ENCODE results near the gene KCNT1. TPM values are rescaled to one million over a fixed set of nuclear protein-coding genes. Genes with fewer than 3 reads are reported as not detected.

The KCNT1 gene
- total RNA-seq, 4 donors from 2014 or later = 0.28 to 0.52 TPM; not detected in 2

DNA sequence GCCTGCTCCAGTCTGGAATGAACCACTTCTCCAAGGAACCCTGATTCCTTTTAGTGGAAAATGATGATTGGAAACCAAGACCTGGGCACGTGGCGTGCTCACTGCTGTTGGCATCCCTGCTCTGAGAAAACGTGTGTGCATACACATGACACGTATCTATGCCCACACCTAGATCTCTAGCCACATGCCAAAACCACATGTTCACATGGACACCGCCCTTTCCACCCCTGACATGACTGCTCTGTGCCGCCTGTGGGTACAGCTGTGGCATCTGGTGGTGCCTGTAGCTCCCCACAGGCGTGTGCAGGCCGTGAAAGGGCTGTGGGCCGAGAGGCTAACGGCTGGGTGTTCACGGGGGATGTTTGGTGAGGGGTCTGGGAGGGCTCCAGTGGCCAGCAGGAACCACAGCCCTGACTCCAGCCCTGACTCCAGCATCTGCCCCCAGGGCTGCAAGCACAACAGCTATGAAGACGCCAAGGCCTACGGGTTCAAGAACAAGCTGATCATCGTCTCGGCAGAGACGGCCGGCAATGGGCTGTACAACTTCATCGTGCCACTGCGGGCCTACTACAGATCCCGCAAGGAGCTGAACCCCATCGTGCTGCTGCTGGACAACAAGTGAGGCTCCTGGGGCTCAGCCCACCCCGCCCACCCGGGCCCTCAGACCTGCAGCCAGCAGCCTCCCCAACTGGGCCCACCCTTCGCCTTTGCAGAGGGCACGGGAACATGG lies 75.1 kb downstream of the KCNT1 start:
- Histone ChIP-seq H3K4me3 (no peak overlapping the region), H3K36me3 (no peaks in the 10 kb centered on the region), H3K4me1 (no peaks in the 10 kb centered on the region), H3K27me3 (no peaks in the 10 kb centered on the region), H3K27ac (no peak overlapping the region), H3K9me3 (no peaks in the 10 kb centered on the region)
- intact Hi-C loops (cut with DNase I; ENCODE audit: low total_unique reads) = no loop called here
- TF ChIP-seq POLR2A (IDR thresholded peaks at IDR 0.05) = no peak
- TF ChIP-seq, protein P1, sequence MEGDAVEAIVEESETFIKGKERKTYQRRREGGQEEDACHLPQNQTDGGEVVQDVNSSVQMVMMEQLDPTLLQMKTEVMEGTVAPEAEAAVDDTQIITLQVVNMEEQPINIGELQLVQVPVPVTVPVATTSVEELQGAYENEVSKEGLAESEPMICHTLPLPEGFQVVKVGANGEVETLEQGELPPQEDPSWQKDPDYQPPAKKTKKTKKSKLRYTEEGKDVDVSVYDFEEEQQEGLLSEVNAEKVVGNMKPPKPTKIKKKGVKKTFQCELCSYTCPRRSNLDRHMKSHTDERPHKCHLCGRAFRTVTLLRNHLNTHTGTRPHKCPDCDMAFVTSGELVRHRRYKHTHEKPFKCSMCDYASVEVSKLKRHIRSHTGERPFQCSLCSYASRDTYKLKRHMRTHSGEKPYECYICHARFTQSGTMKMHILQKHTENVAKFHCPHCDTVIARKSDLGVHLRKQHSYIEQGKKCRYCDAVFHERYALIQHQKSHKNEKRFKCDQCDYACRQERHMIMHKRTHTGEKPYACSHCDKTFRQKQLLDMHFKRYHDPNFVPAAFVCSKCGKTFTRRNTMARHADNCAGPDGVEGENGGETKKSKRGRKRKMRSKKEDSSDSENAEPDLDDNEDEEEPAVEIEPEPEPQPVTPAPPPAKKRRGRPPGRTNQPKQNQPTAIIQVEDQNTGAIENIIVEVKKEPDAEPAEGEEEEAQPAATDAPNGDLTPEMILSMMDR (IDR thresholded peaks at IDR 0.05) = no peak
- DNase-seq = no peak

DNA sequence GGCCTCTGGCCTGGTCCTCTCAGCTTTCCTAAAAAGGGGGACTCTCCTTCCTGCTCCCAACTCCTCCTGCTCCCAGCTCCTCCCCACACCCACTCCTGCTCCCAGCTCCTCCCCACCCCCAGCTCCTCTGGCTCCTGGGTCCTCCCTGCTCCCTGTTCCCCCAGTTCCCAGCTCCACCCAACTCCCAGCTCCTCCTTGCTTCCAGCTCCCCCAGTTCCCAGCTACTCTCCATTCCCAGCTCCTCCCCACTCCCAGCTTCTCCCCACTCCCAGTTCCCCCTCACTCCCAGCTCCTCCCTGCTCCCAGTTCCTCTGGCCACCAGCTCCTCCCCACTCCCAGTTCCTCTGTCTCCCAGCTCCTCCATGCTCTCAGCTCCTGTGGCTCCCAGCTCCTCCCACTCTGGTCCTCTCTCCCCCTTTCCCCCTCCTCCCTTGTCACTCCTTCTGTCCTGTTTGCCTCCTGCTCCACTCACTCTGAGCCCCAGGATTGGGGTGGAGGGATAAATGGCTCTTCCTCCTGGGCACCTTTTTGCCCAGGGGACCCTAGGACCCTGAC lies 75.7 kb downstream of the KCNT1 start:
- Histone ChIP-seq H3K27ac (no peak overlapping the region), H3K27me3 (no peaks in the 10 kb centered on the region), H3K9me3 (no peaks in the 10 kb centered on the region), H3K4me1 (no peaks in the 10 kb centered on the region), H3K4me3 (no peak overlapping the region), H3K36me3 (no peaks in the 10 kb centered on the region)
- intact Hi-C loops (cut with DNase I; ENCODE audit: low total_unique reads) = no loop called here
- no peak for DNase-seq
- TF ChIP-seq, protein P1 (IDR thresholded peaks at IDR 0.05) = no peak
- no peak for TF ChIP-seq POLR2A (IDR thresholded peaks at IDR 0.05)

DNA sequence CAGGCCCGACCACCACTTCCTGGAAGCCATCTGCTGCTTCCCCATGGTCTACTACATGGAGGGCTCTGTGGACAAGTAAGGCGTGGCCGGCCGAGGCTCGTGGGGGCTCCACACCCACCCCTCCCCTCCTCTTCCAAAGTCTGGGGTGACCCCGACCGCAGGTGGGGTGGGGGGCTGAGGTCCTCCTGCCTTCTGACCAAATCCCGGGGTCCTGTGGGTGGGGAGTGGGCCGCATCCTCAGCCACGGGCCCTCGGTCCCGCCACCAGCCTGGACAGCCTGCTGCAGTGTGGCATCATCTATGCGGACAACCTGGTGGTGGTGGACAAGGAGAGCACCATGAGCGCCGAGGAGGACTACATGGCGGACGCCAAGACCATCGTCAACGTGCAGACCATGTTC lies 76.4 kb downstream of the KCNT1 start:
- no peaks in the 10 kb centered on the region for H3K4me1 ChIP-seq
- H3K36me3 ChIP-seq = no peaks in the 10 kb centered on the region
- intact Hi-C loops (cut with DNase I; ENCODE audit: low total_unique reads) = no loop called here
- H3K4me3 ChIP-seq = no peak overlapping the region
- no peak for DNase-seq
- TF ChIP-seq POLR2A (IDR thresholded peaks at IDR 0.05) = no peak
- TF ChIP-seq, protein P1 (IDR thresholded peaks at IDR 0.05) = no peak
- H3K9me3 ChIP-seq = no peaks in the 10 kb centered on the region
- H3K27me3 ChIP-seq = no peaks in the 10 kb centered on the region
- no peak overlapping the region for H3K27ac ChIP-seq

DNA sequence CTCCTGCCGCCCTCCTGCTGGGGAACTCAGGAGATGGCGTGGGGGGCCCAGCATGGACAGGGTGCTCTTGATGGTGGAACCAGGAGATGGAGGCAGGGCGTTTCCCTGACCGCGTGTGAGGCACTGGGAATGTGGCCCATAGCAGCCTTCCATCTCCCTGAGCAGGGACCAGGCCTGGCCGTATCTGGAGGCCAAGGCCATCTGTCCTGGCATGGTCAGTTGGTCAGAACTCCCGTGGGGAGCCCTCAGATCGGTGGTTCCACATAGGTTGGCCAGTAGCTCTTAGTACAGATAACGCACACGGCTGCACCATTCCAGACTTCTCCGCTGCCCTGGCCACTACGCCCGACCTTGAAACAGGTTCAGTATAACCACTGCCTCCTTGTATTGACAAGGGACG lies 77.6 kb downstream of the KCNT1 start:
- H3K27ac ChIP-seq = no peak overlapping the region
- no peak for TF ChIP-seq POLR2A (IDR thresholded peaks at IDR 0.05)
- TF ChIP-seq, protein P1 (IDR thresholded peaks at IDR 0.05) = no peak
- H3K4me3 ChIP-seq = no peak overlapping the region
- H3K36me3 ChIP-seq = no peaks in the 10 kb centered on the region
- no peak for DNase-seq
- intact Hi-C loops (cut with DNase I; ENCODE audit: low total_unique reads) = no loop called here
- no peaks in the 10 kb centered on the region for H3K9me3 ChIP-seq
- no peaks in the 10 kb centered on the region for H3K4me1 ChIP-seq
- no peaks in the 10 kb centered on the region for H3K27me3 ChIP-seq

DNA sequence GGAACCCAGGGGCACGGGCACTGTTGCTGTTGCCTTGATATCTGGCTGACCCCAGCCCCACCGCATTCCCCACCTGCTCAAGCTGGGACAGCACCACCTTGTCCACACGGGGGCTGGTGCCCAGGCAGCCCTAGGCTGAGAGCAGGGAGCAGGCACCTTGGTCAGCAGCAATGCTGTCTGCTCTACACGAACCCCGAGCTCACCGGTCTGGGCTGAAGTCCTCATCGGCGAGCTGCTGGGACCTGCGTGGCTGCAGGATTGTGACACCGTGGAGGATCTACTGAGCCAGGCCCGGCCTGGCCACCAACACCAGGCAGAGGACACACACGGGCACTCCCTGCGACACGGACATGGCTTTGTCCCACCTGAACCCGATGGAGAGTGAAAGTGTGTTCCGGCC lies 78.1 kb downstream of the KCNT1 start:
- H3K4me1 ChIP-seq = no peaks in the 10 kb centered on the region
- no peaks in the 10 kb centered on the region for H3K27me3 ChIP-seq
- intact Hi-C loops (cut with DNase I; ENCODE audit: low total_unique reads) = no loop called here
- no peaks in the 10 kb centered on the region for H3K36me3 ChIP-seq
- no peaks in the 10 kb centered on the region for H3K9me3 ChIP-seq
- DNase-seq = no peak
- no peak overlapping the region for H3K27ac ChIP-seq
- TF ChIP-seq, protein P1 (IDR thresholded peaks at IDR 0.05) = no peak
- TF ChIP-seq POLR2A (IDR thresholded peaks at IDR 0.05) = no peak
- H3K4me3 ChIP-seq = no peak overlapping the region

All from uterus (tissue), 4 donors.